NCI-H748 treated with DMSO at 0.1 percent for 48 hours (cell line): Measurements from ENCODE around the gene AHCTF1.

Experiments used
- DNase-seq: peaks from one replicate; lab custom pipeline; 2025; lab: John Stamatoyannopoulos, UW

Gene AHCTF1

GRCh38 chr1:246798606-246799496, 132.9 kb downstream of the AHCTF1 start:
- no peak for DNase-seq

GRCh38 chr1:246798107-246798506, 133.6 kb downstream of the AHCTF1 start:
- no peak for DNase-seq

- no peak for DNase-seq
Measured at GRCh38 chr1:246797597-246797996, 134.2 kb downstream of the AHCTF1 start.

- no peak for DNase-seq
Measured at GRCh38 chr1:246797157-246797556, 134.6 kb downstream of the AHCTF1 start.

GRCh38 chr1:246795906-246796694, 135.6 kb downstream of the AHCTF1 start:
- DNase-seq, result no peak

GRCh38 chr1:246794828-246795671, 136.7 kb downstream of the AHCTF1 start:
- DNase-seq, result no peak

GRCh38 chr1:246794048-246794827, 137.5 kb downstream of the AHCTF1 start:
- DNase-seq, result no peak

GRCh38 chr1:246793356-246793896, 138.3 kb downstream of the AHCTF1 start:
- no peak for DNase-seq

- no peak for DNase-seq
Measured at GRCh38 chr1:246792603-246793002, 139.1 kb downstream of the AHCTF1 start.

GRCh38 chr1:246791303-246791918, 140.3 kb downstream of the AHCTF1 start:
- DNase-seq, result no peak

GRCh38 chr1:246790833-246791232, 140.9 kb downstream of the AHCTF1 start:
- no peak for DNase-seq

GRCh38 chr1:246790364-246790763, 141.4 kb downstream of the AHCTF1 start:
- DNase-seq, result no peak

- no peak for DNase-seq
Measured at GRCh38 chr1:246789454-246790339, 142.1 kb downstream of the AHCTF1 start.
